Measurements from ENCODE around the gene WAPL.
A peak's percentile ranks its signal among the peaks of the same experiment; 100 is the strongest.

WAPL gene

DNA sequence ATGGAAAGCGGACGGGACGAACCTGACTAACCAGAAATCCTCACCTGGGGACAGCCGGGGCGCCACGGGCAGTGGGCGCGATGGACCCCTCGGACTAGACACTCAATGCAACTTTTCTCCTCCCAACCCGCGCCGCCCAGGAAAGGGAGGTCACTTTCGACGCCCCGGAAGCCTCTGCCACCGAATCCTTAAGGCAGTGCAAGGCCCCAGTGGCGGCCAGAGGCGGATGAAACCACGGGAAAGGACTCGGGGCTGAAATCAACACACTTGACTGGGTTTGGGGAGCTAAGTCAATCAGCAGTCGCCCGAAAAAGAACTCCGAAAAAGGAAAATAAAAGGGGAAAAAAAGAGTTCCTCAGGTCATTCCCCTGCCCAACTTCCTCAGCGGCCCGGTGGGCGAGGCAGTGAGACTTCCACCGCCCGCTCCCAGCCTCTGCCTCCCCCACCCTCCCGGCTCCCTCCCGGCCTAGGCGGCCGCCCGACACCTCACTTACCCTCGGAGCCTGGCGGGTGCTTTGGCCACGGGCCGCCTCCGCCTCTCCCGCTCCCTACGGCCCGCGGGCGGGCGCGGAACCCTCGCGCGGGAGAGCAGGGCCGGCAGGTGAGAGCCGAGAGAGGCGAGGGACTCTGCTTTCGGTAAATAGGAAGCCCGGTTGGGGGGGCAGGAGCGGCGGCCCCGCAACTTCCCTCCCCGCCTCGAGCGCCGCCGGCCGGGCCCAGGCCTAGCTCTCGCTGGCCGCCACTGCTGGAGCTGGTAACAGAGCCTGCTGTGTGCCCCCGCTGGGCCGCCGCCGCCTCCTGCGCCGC lies 518 bp downstream of the WAPL start:
- DNase-seq: peak; percentile 45

GRCh38 chr10:86518781-86519180 lies 2.8 kb downstream of the WAPL start:
- DNase-seq: no peak

DNA sequence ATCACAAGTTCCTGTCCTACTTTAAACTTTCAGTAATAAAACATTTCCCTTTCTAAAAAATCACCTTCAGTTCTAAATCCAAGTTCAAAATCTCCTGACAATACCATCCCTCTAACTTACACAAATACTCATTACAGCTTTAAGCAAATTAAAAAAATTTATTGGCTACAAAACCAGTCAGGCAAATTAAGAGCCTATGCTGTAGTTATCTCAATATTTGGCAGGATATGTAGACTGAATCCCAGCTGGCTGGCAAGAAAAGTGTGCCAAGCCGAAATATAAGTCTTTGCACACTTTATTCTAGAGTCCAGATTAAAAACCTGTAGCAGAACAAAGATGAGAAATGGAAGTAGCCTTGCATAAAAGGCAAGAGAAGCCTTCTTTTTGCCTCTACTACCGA lies 9.5 kb downstream of the WAPL start:
- no peak for DNase-seq

GRCh38 chr10:86511027-86511865 lies 10.3 kb downstream of the WAPL start:
- no peak for DNase-seq

DNA sequence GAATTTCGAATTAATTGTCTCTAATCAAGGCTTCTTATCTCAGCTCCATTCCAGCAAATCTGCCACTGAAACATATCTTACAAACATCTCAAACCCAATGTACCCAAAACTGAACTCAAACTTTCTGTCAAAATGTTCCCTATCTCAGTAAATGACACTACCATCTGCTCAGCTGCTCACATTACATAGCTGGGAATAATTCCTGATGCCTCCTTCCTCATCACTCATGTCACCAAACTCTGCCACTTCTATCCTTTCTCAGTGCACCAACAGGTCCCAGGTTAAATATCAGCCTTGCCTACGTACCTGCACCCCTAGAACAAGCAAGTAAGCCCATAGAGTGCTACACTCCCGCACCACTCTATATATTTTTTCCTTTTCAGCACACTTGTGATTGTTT lies 12.4 kb downstream of the WAPL start:
- no peak for DNase-seq

DNA sequence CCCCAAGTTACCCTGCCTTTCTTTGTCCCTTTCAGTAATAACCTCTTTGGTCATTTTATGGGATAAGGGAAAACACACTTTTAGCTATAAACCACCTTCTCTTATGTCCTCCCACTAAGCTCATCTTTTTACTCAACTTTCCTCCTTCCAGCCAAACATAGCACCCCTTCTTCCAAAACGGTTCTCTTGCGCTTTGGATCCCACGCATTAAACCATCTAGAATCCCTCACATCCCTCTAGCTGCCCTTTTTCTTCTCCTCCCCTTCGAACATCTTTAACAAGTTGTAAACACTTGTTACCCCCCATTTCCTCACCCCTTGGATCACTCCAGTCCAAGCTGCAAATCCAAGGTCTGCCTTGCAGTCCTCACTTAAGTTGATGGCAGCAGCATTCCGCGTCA lies 13.4 kb downstream of the WAPL start:
- no peak for DNase-seq

GRCh38 chr10:86506499-86506898 lies 15.1 kb downstream of the WAPL start:
- DNase-seq: no peak

DNA sequence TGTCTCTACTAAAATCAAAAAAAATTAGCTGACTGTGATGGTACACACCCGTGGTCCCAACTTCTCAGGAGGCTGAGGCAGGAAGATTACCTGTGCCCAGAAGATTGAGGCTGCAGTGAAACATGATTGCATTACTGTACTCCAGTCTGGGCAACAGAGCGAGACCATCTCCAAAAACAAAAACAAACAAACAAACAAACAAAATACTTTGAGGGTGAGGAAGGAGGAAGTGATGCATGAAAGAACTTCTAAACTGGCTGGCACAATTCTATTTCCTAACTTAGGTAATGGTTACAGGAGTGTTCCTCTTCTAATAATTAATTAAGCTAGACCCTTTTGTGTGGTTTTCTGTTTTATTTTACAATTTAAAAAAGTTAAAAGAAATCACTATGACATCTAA lies 15.5 kb downstream of the WAPL start:
- no peak for DNase-seq

DNA sequence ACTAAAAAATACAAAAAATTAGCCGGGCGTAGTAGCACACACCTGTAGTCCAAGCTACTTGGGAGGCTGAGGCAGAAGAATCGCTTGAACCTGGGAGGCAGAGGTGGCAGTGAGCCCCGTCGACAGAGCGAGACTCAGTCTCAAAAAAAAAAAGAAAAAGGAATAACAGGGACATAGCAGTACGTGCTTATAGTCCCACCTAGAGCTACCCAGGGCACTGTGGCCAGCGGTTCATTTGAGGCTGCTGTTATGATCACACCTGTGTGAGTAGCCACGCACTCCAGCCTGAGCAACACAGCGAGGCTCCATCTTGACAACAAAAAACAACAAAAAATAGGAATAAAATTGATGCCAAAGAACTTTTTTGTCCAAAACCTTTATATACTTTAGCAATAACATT lies 17.1 kb downstream of the WAPL start:
- no peak for DNase-seq

DNA sequence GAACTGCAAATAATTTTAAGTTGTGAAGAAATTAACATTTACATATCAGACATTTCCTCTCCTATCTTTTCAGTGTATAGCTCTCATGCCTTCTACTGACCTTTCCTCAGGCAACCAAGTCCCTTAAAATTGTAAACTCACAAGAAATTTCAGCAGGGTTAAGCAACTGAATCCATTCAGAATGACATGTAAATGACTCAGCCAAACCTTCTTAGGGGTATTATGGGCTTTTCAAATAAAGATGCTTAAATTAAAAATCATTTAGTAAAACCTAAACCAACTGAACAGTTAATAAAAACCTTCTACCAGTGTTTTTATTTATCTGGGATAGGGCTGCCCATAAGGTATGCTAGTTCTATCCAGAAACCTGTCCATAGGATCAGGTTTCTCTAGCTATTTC lies 20.7 kb downstream of the WAPL start:
- no peak for DNase-seq

DNA sequence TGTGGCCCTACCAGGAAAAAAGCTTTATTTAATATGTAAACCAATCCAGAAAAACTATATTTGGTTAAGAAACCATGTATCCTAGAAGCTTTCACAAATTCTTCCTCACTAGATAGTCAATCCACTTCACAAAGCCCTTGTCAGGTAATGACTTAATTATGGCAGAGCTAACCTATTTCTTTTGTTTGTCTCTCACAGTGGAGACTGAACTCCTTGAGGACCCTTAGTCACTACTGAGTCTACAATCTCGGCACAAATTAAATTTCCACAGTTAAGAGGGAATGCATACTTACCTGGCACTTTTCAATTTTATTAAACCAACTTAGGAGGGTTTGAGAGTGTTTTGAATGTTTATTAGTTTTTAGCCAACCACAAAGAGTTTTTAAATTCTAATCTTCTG lies 23.0 kb downstream of the WAPL start:
- no peak for DNase-seq

GRCh38 chr10:86497621-86498020 lies 24.0 kb downstream of the WAPL start:
- DNase-seq: no peak

DNA sequence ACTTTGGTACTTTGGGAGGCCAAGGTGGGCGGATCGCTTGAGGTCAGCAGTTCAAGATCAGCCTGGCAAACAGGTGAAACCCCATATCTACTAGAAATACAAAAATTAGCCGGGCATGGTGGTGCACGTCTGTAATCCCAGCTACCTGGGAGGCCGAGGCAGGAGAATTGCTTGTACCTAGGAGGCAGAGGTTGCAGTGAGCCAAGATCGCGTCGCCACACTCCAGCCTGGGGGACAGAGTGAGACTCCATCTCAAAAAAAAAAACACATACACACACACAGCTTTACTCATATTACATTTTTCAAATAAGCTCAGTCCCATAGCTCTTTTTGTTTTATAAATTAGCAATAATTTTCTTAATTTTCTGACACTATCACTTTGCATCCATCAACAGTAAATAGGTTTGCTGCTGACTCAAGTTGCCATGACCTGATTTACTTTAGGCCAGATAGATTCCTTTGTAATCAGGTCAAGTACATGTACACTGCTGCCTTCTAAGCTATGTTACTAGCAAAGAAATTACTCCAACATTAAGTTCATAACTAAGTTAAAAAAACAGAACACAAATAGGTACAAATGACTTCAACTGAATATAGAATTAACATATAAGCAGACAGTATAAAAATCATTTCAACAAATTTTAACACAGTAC lies 31.5 kb downstream of the WAPL start:
- DNase-seq: no peak

- no peak for DNase-seq
Measured at GRCh38 chr10:86489071-86489810, 32.4 kb downstream of the WAPL start.

- no peak for DNase-seq
Measured at GRCh38 chr10:86486856-86487255, 34.7 kb downstream of the WAPL start.

DNA sequence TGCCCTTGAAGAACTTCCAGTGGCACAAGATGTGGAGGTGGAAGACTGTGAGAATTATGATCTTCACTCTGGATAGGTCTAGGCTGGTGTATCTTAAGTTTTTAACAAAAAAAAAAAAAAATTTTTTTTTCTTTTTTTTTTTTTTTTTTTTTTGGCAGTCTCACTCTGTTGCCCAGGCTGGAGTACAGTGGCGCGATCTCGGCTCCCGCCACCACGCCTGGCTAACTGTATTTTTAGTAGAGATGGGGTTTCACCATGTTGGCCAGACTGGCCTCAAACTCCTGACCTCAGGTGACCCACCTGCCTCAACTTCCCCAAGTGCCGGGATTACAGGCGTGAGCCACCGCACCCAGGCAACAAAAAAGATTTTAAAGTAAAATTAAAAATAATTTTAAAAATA lies 37.9 kb downstream of the WAPL start:
- DNase-seq: no peak

GRCh38 chr10:86481761-86482160 lies 39.8 kb downstream of the WAPL start:
- no peak for DNase-seq

GRCh38 chr10:86480571-86480970 lies 41.0 kb downstream of the WAPL start:
- DNase-seq: no peak

- no peak for DNase-seq
Measured at GRCh38 chr10:86472061-86472460, 49.5 kb downstream of the WAPL start.

DNA sequence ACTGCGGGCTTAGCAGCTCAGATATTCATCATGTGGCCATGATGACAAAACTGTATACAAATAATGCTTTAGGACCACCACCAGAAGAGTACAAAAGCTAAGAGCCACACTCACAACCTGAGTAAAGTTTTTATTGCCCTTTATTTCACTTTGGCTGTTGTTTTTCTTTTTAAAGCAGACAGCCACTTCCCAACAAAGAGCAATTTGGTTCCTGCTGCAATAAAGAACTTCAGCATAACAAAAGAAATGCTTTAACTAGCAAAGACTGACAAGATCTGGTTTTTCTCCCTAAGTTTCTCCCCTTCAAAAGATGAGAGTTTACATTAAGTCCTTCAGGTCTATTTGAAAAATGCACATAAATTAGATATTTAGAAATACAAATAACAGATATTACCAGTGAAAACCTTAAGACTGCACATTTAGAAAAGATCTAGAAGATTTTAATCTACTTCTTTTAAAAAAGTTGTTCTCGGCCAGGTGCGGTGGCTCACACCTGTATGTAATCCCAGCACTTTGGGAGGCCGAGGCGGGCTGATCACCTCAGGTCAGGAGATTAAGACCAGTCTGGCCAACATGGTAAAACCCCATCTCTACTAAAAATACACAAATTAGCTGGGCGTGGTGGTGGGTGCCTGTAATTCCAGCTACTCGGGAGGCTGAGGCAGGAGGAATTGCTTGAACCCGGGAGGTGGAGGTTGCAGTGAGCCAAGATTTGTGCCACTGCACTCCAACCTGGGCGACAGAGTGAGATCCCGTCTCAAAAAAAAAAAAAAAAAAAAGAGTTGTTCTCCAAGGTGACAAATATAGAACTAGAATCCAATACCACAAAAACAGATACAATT lies 59.4 kb downstream of the WAPL start:
- no peak for DNase-seq

DNA sequence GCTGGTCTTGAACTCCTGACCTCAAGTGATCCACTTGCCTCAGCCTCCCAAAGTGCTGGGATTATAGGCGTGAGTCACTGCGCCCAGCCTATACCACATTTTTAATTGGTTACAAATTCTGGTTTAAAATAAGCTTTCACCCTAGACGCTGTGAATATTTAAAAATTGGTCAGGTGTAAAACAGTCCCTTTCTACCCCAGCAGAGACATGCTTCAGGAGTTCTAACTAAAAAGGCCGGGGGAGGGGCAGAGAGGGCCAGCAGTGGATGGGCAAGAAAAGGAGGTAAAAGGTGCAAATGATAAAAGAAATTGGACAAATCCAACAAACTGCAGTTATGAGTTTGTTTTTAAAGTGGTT lies 70.0 kb downstream of the WAPL start:
- no peak for DNase-seq
